AG09319 (cell line): Measurements from ENCODE around the gene KRT17.

Experiments
- DNase-seq: peaks from one replicate; pipeline ENCODE4 v3.0.0-alpha.2; 2010; ENCODE audit warnings: low read depth; ENCODE audit errors: extremely low read depth
- CTCF ChIP-seq: IDR thresholded peaks from 2 replicates; pipeline ENCODE4 v1.5.1; 2011; ENCODE audit warnings: low read depth, mild to moderate bottlenecking, inconsistent platforms, low read length, moderate library complexity

Gene KRT17

GRCh38 chr17:41652461-41652970, 28.1 kb upstream of the KRT17 start:
- TF ChIP-seq CTCF: no peak
- no peak for DNase-seq

GRCh38 chr17:41651625-41652460, 27.5 kb upstream of the KRT17 start:
- TF ChIP-seq CTCF: no peak
- DNase-seq: no peak

- no peak for DNase-seq
- TF ChIP-seq CTCF: no peak
Measured at GRCh38 chr17:41650794-41651624, 26.6 kb upstream of the KRT17 start.

GRCh38 chr17:41649923-41650519, 25.6 kb upstream of the KRT17 start:
- no peak for DNase-seq
- TF ChIP-seq CTCF: no peak

GRCh38 chr17:41648411-41649195, 24.2 kb upstream of the KRT17 start:
- peak; percentile 56 for DNase-seq
- peak; percentile 90 for TF ChIP-seq CTCF

GRCh38 chr17:41647940-41648410, 23.6 kb upstream of the KRT17 start:
- peak; percentile 95 for TF ChIP-seq CTCF
- DNase-seq: no peak
